Measurements from ENCODE around the gene RAD52.

- TF ChIP-seq EZH2 (IDR thresholded peaks at IDR 0.05): no peak
- TF ChIP-seq POLR2AphosphoS5 (IDR thresholded peaks at IDR 0.05; ENCODE audit: borderline replicate concordance, low read depth, low read length): no peak
- TF ChIP-seq FOXP2 (optimal IDR thresholded peaks at IDR 0.05; ENCODE audit: control extremely low read depth, extremely low read length, insufficient read depth): no peak
These were observed 22.5 kb upstream of the RAD52 start for GRCh38 chr12:971991-972390.
